HG02973 (cell line): ENCODE results near the gene GLI3.
A peak's percentile ranks its signal among the peaks of the same experiment; 100 is the strongest.

Experiments used
- ATAC-seq: cut with Tn5 transposase; IDR thresholded peaks from one replicate; pipeline ENCODE4 v1.9.1; 2021; ENCODE audit warnings: moderate library complexity; ENCODE audit not compliant: unreplicated experiment

GLI3 gene

GRCh38 chr7:42236976-42237810 is at the start of gene GLI3:
Gene GLI3, minus strand, starts transcription at chr7:42237209. Its CDS starts 13,956 bp downstream, at chr7:42223253.
- peak; percentile 70 for ATAC-seq

DNA sequence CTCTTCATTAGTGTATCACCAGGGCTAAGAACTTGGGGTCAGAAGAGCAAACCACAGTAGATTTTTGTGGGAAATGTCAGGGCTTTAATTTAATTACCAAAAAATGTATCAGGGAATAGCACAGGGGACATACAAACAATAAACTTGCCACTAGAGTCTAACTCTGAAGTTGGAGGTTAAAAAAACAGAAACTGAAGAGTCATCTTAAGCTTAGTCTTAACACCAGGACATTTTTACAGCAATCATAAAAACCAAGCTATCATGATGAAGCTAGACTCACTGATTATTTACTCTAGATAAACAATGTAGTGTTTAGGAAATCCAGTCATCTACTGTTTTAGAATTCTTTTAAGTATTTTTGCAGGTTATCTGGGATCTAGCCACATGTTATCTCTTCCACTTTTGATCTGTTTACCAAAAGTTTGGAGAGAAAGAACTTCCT is 48.4 kb upstream of the GLI3 start:
- ATAC-seq, result no peak

- ATAC-seq, result no peak
Measured at GRCh38 chr7:42283553-42283952, 46.5 kb upstream of the GLI3 start.

DNA sequence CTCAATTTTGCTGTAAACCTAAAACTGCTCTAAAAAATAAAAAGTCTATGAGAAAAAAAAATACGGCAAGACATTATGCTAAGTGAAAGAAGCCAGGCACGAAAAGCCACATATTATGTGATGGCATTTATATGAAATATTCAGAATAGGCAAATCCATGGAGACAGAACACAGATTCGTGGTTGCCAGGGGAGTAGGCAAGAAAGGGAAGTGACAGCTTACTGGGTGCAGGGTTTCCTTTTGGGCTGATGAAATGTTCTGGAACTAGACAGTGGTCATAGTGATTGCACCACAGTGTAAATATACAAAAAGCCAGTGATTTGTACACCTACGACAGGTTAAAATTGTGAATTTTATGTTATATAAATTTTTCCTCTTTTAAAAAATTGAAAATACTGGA is 41.3 kb upstream of the GLI3 start:
- ATAC-seq, result no peak

GRCh38 chr7:42274053-42274452 is 37.0 kb upstream of the GLI3 start:
- no peak for ATAC-seq

DNA sequence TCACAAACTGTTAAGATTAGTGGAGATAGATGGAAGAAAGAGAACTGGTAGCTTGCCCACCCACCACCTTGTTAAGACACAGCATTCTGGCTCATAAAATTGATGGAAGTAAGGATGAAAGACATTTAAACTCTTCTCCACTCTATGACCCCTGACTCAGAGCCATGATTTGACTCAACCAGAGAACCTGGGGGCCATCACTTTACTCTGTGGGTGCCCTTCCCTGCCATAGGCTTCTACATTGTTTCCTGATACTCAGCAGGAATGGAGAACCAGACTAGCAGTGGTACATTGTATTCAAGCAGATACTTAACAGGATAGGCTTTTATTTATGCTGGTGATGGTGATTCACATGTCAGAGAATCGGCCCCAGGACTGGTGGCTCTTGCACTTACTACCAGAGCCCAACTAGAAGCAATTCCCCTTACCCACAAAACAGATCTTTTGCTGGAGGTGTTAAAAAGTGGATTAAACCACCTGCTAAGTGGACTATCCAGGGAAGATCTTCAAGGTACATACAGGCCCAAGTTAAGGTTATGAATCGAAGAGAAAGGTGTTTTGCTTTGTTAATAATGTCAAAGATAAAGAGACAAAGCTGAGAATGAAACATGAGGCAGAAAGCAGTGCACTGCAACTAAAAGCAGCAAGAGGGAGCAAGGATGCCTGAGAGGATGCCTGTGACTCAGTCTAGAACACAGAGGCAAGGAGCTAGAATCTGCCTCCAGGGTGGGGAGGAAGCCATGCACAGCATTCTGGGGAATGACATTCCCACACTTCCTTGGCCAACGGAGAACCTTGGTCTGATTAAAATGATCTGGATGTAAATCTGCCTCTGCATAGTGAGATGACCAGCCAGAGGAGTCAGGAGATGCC is 36.0 kb upstream of the GLI3 start:
- no peak for ATAC-seq

- no peak for ATAC-seq
Measured at GRCh38 chr7:42269161-42269560, 32.2 kb upstream of the GLI3 start.

DNA sequence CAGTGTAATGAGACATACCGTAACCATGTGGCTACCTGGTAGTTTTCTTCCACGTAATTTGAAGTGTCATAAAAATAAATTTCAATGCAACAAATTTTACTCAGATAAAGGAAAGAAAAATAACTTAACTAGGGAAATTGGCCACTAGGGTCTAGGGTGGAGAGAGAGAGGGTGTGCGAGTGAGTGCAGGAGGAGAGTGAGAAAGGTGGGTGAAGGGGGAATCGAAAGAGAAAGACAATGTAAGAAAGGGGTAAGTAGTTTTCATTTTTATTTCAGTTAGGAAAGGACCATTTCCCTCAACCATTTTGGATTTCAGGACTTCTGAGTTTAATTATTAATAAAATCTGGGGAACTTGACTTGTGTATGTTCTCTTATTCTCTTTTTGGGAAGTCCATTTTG is 27.7 kb upstream of the GLI3 start:
- ATAC-seq, result no peak

GRCh38 chr7:42263971-42264370 is 27.0 kb upstream of the GLI3 start:
- ATAC-seq, result no peak

GRCh38 chr7:42262964-42263363 is 26.0 kb upstream of the GLI3 start:
- no peak for ATAC-seq

DNA sequence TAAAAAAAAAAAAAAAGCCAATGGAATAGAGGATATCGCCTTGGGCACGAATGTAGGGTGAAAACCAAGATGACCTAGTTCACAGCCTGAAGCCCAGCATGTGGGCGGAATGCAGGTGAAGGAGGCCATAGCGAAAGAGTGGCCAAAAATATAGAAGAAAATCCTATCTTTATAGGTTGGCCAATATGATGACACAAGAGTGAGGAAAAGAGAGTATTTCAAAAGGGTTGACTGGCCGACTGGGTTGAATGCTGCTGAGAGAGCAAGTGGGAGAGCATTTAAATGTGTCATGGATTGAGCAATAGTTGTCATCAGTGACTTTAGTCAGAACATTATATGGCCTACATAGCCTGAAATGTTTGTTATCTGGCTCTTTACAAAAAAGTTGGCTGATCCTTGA is 17.2 kb upstream of the GLI3 start:
- no peak for ATAC-seq

- ATAC-seq, result no peak
Measured at GRCh38 chr7:42253316-42253715, 16.3 kb upstream of the GLI3 start.

- ATAC-seq, result no peak
Measured at GRCh38 chr7:42250411-42250810, 13.4 kb upstream of the GLI3 start.

GRCh38 chr7:42248579-42248978 is 11.6 kb upstream of the GLI3 start:
- ATAC-seq, result no peak

DNA sequence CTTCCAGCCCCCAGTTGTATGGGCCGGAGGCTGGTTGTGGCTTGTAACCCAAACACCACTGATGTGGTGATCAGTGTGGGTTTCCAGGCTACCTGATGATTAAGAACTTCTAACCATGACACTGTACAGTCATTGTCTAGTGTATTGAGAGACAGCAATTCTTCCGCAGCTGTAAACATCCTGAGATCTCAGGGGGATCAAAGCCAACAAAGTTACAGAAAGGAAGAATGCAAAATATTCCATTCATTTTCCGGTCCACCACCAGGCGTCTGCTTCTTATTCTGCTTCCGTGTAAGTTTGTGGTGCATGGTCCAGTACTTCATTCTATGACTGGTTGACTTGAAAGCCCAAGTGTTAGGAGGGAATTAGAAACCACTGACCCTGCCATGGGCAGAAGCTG is 10.3 kb upstream of the GLI3 start:
- no peak for ATAC-seq

- no peak for ATAC-seq
Measured at GRCh38 chr7:42244828-42245227, 7.8 kb upstream of the GLI3 start.

GRCh38 chr7:42242381-42242780 is 5.4 kb upstream of the GLI3 start:
- ATAC-seq, result no peak

DNA sequence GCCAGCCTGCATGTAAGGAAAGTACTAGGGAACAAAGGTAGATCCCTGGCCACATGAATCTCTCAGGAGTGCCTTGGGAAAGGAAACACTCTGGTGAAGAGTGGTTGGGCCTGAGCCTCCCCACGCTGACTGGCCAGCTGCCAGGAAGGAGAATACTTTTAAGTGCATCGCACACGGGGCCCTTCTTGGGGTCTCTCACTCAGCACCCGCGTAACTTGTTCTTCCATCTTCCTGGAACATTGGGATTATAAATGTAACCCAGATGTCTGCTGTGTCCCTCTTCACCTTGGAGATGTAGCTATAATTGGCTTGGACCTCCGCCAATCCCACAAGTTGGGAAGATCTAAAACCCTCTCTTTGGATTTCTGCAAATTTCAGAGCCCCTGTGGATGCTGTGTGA is 4.4 kb upstream of the GLI3 start:
- no peak for ATAC-seq

DNA sequence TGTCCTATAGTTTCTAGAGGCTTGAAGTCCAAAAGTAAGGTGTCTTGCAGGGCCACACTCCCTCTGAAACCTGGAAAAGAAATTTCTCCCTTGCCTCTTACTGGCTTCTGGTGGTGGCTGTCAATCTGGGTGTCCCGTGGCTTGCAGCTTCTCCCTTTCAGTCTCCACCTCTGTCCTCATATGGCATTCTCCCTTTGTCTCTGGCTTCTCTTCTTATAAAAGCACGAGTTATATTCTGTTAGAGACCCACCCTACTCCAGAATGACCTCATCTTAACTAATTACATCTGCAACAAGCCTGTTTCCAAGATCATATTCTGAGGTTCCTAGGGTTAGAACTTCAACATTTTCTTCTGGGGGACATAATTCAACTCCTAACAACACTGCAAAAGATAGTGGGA is 3.4 kb upstream of the GLI3 start:
- no peak for ATAC-seq

- no peak for ATAC-seq
Measured at GRCh38 chr7:42238709-42239366, 1.8 kb upstream of the GLI3 start.

DNA sequence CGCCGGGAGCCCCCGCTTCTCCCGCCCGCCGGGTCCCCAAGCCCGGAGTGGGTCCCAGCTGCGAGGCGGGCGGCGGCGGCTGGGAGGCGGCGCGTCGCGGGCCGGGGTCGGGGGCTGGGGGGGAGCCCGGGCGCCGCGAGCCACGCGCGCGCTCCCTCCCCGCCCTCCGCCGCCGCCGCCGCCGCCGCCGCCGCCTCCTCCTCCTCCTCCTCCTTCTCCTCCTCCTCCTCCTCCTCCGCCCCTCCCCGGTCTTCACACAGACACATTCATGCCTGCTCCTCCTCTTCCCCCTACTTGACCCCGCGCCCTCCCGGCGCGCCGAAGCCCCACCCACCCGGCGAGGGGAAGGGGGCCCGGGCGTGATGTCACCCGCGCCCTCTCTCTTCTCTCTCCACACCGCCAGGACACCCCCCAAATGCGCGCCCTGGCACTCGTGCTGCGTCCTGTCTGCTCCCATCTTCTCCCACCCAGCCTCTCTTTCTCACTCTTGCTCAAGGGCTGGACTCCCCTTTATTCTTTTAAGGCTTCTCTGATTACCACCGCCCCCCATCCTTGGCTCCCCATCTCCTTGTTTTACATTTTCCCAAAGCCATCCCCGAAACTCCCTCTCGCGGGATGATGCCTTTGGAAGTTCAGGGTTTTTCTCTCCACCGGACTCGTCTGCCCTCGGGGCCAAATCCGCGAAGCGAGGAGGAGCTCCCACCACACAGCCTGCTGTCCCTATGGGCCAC is 967 bp upstream of the GLI3 start:
- ATAC-seq, result peak; percentile 13
